ENCODE data around the gene PIAS3.
A peak's percentile ranks its signal among the peaks of the same experiment; 100 is the strongest.
"Not testable (repeated sequence)": the region's sequence is repeated elsewhere in the genome, so short reads cannot be mapped to it uniquely, and the experiment has no call there.

Gene PIAS3

DNA sequence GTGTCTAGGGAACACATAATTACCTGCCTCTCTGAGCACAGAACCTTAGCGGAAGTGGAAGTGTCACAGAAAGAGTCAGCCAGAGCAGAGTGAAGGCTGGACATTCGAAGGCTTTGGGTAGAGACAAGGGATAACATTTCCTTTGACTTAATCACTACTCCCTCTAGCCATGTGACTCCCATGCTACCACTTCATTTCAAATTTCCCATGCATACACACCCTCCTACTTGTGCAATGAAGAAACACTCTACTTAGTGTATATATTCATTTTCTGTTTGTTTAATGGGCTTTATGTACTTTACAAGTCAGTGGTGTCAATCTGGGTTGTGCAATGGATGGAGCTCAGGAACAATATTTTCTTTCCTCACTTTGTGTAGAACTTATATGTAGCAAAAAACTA lies 19.8 kb upstream of the PIAS3 start:
- in situ Hi-C loops (cut with MboI; ENCODE audit: low pct_unique_long_range_greater_than_20kb, low sequenced_read_pairs), result no loop called here
- no peak for DNase-seq

- no peak for DNase-seq
- in situ Hi-C loops (cut with MboI; ENCODE audit: low pct_unique_long_range_greater_than_20kb, low sequenced_read_pairs), result no loop called here
These were observed 19.1 kb upstream of the PIAS3 start for GRCh38 chr1:145877923-145878486.

DNA sequence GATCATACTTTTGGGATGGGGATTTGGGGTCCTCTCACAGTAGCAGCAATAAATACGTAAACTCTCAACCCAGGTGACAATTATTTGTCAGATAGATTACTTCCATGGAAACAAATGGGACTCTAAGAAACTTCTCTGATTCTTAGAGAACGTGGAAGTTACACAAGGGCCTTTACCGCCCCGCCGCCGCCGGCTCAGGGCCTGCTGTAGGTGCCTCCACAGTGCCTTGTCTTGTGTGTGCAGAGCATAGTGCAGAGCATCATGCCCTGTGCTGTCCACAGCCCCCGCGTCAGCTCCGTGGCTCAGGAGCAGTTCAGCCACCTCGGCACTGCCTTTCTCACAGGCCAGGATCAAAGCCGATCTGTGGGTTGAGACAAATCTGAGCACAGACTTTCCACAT lies 15.8 kb upstream of the PIAS3 start:
- in situ Hi-C loops (cut with MboI; ENCODE audit: low pct_unique_long_range_greater_than_20kb, low sequenced_read_pairs), result no loop called here
- DNase-seq, result no peak

GRCh38 chr1:145871994-145872924 lies 13.4 kb upstream of the PIAS3 start:
- DNase-seq, result peak; percentile 70
- in situ Hi-C loops (cut with MboI; ENCODE audit: low pct_unique_long_range_greater_than_20kb, low sequenced_read_pairs), result no loop called here

DNA sequence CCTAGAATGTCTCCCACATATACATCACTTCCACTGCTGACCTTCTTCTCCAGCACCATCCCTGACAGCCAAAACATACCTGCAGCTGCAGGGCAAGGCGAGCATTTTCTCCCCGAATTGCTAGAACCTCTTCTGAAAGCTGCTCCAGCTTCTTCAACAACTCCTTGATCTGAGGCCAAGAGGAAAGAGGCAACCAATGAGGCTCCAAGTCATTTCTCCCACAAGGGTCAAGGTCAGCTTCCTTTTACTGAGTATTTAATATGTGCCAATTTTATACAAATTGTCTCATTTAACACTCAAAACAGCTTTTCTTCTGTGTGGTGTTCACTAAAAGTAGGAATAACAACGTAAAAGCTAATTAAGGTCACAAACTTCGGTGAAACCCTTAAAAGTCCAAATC lies 9.4 kb upstream of the PIAS3 start:
- in situ Hi-C loops (cut with MboI; ENCODE audit: low pct_unique_long_range_greater_than_20kb, low sequenced_read_pairs), result no loop called here
- no peak for DNase-seq

DNA sequence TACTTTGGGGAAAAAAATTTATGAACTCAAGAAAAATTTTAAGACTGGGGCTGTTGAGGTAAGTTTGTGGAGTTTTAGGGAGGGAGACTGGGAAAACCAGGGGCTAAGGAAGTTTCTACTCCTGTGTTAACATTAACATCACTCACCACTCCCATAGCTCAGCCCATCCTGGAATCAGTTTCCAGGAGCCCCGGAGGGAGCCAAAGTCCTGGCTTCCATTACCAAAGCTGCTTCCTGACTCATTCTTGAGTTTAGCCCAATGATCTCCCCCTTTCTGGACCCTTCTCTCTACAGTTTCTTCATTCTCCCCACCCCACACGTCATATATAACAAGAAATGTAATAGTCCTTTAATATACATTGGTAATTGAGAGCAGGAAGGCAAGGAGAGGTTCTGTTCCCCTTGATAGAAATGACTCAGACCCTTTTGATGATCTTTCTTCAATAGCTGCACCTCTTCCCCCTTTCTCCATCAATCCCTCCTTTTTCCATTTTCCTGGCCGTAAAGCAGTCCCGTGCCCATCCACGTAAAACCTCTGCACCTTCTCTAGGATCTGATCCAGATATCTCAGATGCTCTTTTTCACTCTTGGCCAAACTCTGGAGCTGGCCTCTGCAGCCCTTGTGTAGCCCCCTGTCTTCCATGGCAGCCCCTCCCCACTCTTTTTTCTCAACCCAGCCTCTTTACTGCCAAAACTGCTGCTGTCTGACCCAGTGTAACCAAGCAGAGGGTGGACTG lies 4.6 kb upstream of the PIAS3 start:
- in situ Hi-C loops (cut with MboI; ENCODE audit: low pct_unique_long_range_greater_than_20kb, low sequenced_read_pairs), result no loop called here
- DNase-seq, result no peak

DNA sequence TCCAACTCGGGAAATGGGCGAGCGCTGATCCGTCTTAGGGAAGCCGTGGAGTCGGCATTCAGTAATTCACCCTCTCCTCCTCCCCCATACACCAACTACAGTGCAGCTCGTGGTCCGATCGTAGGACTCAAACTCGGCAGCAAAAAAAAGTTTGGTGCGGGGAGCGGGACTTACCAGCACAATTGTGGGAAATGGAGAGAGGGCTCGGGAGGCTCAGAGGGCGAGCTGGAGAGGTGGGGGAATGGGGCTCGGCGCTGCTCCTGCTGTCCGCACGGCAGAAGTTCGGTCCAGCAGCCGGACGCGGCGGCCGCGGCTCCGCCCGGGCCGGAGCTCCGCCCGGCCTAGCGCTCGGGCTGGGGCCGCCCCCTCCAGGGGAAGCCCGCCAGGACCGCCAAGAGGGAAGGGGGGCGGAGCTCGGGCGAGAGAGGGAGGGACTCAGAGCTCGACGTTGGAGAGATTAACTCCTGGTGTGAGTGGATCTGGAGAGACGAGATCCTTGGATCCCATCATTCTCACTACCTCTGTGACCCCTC lies 676 bp upstream of the PIAS3 start:
- peak; percentile 88 for DNase-seq
- in situ Hi-C loops (cut with MboI; ENCODE audit: low pct_unique_long_range_greater_than_20kb, low sequenced_read_pairs), result no loop called here

GRCh38 chr1:145858238-145858900 lies 512 bp downstream of the PIAS3 start:
- DNase-seq, result peak; percentile 37
- in situ Hi-C loops (cut with MboI; ENCODE audit: low pct_unique_long_range_greater_than_20kb, low sequenced_read_pairs), result no loop called here

DNA sequence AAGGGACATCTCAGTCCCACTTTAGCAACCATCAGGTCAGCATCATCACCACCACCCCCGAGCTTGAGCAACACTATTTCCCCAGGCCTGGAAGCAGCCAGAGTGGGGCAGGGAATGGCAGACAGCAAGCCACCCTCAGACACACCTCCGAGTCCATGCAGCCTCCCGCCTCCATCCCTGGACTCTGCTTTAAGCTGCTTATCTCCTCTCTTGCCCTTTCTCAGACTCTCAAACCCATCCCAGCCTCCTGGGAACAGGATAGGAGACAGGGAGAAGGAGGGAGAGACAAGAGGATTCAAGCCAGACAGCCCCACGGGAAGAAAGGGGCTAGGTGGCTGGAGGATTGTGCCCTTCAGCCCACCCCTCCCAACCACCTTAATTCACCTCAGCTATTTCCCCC lies 1.7 kb downstream of the PIAS3 start:
- in situ Hi-C loops (cut with MboI; ENCODE audit: low pct_unique_long_range_greater_than_20kb, low sequenced_read_pairs), result no loop called here
- DNase-seq, result no peak

DNA sequence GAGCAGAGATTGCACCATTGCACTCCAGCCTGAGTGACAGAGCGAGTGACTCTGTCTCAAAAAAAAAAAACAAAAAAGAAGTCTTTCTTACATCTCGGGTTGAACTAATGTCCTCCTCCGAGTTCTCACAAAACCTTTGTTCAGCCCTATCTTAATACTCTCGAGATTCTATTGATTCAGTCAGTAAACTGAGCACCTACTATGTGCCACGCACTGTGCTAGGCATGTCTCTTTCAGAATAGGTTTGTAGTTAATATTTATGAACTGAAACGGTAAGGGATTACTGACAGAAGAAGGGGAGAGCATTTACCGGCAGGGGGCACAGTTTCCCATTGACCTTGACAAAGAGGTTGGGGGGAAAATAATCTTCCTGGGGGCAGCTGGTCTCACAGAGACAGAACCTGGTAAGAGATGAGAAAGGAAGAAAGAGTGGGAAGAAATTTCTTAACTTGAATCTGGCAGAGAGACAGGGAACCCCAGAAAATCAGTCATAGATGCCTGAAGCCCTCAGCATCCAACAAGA lies 3.4 kb downstream of the PIAS3 start:
- in situ Hi-C loops (cut with MboI; ENCODE audit: low pct_unique_long_range_greater_than_20kb, low sequenced_read_pairs), result no loop called here
- DNase-seq, result peak; percentile 39

DNA sequence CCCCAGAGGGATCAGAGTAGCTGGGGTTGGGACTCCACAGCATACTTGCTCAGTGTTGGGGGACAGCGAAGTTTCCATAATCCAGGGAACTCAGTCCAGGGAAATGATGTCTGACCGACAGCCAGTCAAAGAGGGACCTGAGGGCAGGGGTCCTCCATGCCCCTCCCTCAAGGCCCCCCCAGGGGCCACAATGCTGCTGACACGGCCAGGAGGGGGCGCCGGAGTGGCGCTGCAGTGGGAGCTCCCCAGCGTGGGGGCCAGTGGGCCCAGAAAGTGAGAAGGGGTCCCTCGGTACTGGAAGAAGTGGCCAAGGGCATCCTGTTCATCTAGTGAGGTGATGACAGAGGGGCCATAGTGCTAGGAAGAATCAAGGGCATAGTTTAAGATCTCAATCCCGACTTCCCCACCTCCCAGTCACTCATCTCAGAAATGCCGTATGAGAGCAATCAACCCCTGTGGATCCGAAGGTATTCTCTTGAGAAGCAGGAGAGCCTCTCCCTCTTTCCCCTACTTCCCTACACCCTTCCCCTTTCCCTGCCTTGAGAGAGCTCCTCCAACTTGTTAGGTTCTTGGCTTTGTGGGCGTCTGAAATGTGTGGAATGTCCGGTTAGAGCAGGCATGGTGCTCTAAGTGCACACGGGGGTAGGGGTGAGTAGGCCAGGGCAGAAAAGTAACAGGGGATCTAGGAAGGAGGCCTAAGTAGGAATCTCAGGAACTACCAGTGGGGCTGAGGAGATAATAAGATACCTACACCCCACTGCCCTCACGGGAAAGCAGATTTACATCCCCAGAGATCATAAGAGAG lies 9.3 kb downstream of the PIAS3 start:
- in situ Hi-C loops (cut with MboI; ENCODE audit: low pct_unique_long_range_greater_than_20kb, low sequenced_read_pairs), result no loop called here
- DNase-seq, result no peak

DNA sequence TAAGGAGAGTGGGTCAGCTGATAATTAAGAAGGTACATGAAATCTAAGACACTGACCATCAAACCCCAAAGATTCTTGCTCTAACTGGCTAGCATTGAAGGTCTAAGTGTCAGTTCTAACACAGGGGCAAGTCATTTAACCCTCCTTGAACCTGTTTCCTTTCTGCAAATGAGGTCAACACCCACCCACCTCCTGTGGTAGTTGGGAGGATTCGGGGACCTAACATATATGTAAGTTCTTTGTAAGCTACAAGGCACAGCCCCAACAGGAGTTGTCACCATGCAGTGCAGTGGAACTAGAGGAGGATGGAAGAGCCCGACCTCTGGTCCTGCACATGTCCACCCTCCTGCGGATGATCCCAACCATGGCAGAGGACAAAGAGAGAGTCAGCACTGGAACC lies 11.1 kb downstream of the PIAS3 start:
- DNase-seq, result no peak
- in situ Hi-C loops (cut with MboI; ENCODE audit: low pct_unique_long_range_greater_than_20kb, low sequenced_read_pairs), result no loop called here

GRCh38 chr1:145846201-145846612 lies 12.7 kb downstream of the PIAS3 start:
- in situ Hi-C loops (cut with MboI; ENCODE audit: low pct_unique_long_range_greater_than_20kb, low sequenced_read_pairs), result no loop called here
- peak; percentile 55 for DNase-seq

DNA sequence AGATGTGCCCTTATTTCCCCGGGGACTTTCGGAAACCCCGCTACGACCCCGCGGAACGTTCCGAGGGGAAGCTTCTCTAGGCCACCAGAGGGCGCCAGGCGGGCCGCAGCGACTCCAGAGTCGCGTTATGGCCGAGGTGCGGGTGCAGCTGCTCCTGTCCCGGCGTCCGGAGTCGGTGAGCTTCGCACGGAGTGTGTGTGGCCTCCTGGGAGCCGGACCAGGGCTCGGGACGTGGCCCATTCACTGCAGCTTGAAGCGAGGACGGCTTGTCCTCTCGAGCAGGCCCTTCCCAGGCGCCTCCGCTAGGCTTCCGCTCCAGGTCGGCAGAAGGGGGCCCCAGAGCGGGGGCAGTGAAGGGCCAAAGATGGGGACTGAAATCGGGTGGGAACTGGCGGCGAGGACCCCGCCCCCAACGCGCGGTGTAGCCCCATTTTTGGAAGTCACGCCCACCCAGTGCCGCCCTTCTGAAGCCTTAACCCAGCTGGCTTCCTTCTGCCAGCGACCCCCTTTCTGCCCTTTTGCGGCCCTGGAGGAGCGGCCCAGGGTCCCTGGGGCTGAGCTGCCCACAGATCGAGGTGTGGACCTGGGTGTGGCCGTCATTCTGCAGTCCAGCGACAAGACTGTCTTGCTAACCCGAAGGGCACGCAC lies 13.2 kb downstream of the PIAS3 start, which contains the start of gene NUDT17:
Gene NUDT17 (plus strand): TSS at position 117 of the 648 bp plus-strand sequence. CDS start 11 bp downstream, at position 128.
- in situ Hi-C loops (cut with MboI; ENCODE audit: low pct_unique_long_range_greater_than_20kb, low sequenced_read_pairs), result no loop called here
- DNase-seq, result peak; percentile 79

DNA sequence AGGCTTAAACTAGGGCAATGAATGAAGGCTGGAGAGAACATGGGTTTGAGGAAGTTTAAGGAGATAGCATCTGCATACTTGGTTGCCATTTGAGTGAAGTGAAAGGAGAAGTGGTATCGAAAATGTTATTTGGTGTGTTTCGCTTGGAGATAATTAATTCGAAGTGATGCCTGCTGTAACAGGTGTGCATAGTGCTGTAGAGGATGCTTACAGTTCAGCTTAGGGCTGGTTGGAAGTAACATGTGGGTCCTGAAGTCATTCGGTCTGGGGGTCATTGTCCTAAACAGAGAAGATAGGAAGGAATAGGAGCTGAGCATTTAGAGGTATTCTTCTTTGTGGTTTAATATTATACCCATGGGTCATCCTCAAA lies 13.8 kb downstream of the PIAS3 start:
- peak; percentile 78 for DNase-seq
- in situ Hi-C loops (cut with MboI; ENCODE audit: low pct_unique_long_range_greater_than_20kb, low sequenced_read_pairs), result no loop called here

DNA sequence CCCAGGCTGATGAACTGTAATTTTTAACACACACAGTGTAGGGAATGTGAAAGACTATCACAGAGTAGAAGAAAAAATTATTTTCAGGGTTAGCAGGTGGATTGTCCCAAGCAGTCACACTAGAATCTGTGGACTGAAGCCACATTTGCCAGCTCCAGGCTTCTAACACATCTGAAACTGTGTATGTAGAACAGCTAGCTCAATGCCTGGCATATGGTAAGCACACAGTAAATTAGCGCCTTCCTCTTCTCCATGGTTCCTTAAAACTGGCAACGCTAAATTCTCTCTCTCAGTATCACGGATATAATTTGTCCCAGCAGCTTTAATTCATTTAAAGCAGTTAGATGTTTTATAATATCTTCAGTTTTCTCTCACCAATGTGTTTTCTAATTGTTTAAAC lies 15.8 kb downstream of the PIAS3 start:
- DNase-seq, result no peak
- in situ Hi-C loops (cut with MboI; ENCODE audit: low pct_unique_long_range_greater_than_20kb, low sequenced_read_pairs), result no loop called here

- in situ Hi-C loops (cut with MboI; ENCODE audit: low pct_unique_long_range_greater_than_20kb, low sequenced_read_pairs), result no loop called here
These were observed 21.2 kb downstream of the PIAS3 start for GRCh38 chr1:145837656-145838055.

GRCh38 chr1:145830810-145831209 lies 28.1 kb downstream of the PIAS3 start:
- in situ Hi-C loops (cut with MboI; ENCODE audit: low pct_unique_long_range_greater_than_20kb, low sequenced_read_pairs); DNase-seq: not testable (repeated sequence)

More at GRCh38 chr1:145837656-145838055, 21.2 kb downstream of the PIAS3 start:
- DNase-seq, result no peak
